Forelimb muscle (tissue), 1 donor: ENCODE data around the gene CCDC178. TPM values are rescaled to one million over a fixed set of nuclear protein-coding genes. Genes with fewer than 3 reads are reported as not detected.
A peak's percentile ranks its signal among the peaks of the same experiment; 100 is the strongest.
"Not testable (repeated sequence)": the region's sequence is repeated elsewhere in the genome, so short reads cannot be mapped to it uniquely, and the experiment has no call there.

Experiments used
- DNase-seq: peaks from one replicate; pipeline ENCODE4 v3.0.0-alpha.2; 2013; ENCODE audit warnings: low read depth
- polyA plus RNA-seq: library from polyadenylated mRNA; unstranded; fragments of 120-200 nt; gene quantifications from one replicate; pipeline ENCODE4 v1.2.1, GENCODE V29; 2013; ENCODE audit not compliant: insufficient read length

The CCDC178 gene
- polyA plus RNA-seq, 1 donor, result 0.19 TPM

GRCh38 chr18:33355263-33355662, 85.3 kb downstream of the CCDC178 start:
- no peak for DNase-seq

- DNase-seq, result no peak
Measured at GRCh38 chr18:33350256-33350655, 90.3 kb downstream of the CCDC178 start.

- DNase-seq, result not testable (repeated sequence)
Measured at GRCh38 chr18:33339733-33340132, 100.8 kb downstream of the CCDC178 start.

- DNase-seq, result no peak
Measured at GRCh38 chr18:33334781-33335180, 105.7 kb downstream of the CCDC178 start.

- no peak for DNase-seq
Measured at GRCh38 chr18:33330711-33331110, 109.8 kb downstream of the CCDC178 start.

- no peak for DNase-seq
Measured at GRCh38 chr18:33326975-33327374, 113.5 kb downstream of the CCDC178 start.

- no peak for DNase-seq
Measured at GRCh38 chr18:33317640-33318039, 122.9 kb downstream of the CCDC178 start.

- no peak for DNase-seq
Measured at GRCh38 chr18:33316146-33316587, 124.4 kb downstream of the CCDC178 start.

GRCh38 chr18:33307520-33307919, 133.0 kb downstream of the CCDC178 start:
- DNase-seq, result no peak

- no peak for DNase-seq
Measured at GRCh38 chr18:33304277-33304676, 136.2 kb downstream of the CCDC178 start.

- DNase-seq, result no peak
Measured at GRCh38 chr18:33291539-33291938, 149.0 kb downstream of the CCDC178 start.

GRCh38 chr18:33288082-33288716, 152.3 kb downstream of the CCDC178 start:
- DNase-seq, result no peak

- DNase-seq, result no peak
Measured at GRCh38 chr18:33282709-33283333, 157.7 kb downstream of the CCDC178 start.

GRCh38 chr18:33282142-33282541, 158.4 kb downstream of the CCDC178 start:
- DNase-seq, result no peak

GRCh38 chr18:33277431-33277830, 163.1 kb downstream of the CCDC178 start:
- no peak for DNase-seq

- DNase-seq, result no peak
Measured at GRCh38 chr18:33275843-33276242, 164.7 kb downstream of the CCDC178 start.

GRCh38 chr18:33270297-33270696, 170.2 kb downstream of the CCDC178 start:
- DNase-seq, result no peak

GRCh38 chr18:33269223-33269622, 171.3 kb downstream of the CCDC178 start:
- no peak for DNase-seq

GRCh38 chr18:33264566-33264965, 176.0 kb downstream of the CCDC178 start:
- no peak for DNase-seq

GRCh38 chr18:33239298-33239697, 201.2 kb downstream of the CCDC178 start:
- DNase-seq, result no peak

- no peak for DNase-seq
Measured at GRCh38 chr18:33232318-33232626, 208.2 kb downstream of the CCDC178 start.

GRCh38 chr18:33231474-33232317, 208.8 kb downstream of the CCDC178 start:
- DNase-seq, result peak; percentile 44

GRCh38 chr18:33212363-33212762, 228.2 kb downstream of the CCDC178 start:
- DNase-seq, result no peak
